HG03558 (cell line): ENCODE results near the gene TKT.
"Not testable (repeated sequence)": the region's sequence is repeated elsewhere in the genome, so short reads cannot be mapped to it uniquely, and the experiment has no call there.

ENCODE experiments used
- ATAC-seq: cut with Tn5 transposase; IDR thresholded peaks from one replicate; pipeline ENCODE4 v1.9.1; 2021; ENCODE audit warnings: moderate number of reproducible peaks; ENCODE audit not compliant: unreplicated experiment; ENCODE audit errors: extremely low read depth

The TKT gene, protein sequence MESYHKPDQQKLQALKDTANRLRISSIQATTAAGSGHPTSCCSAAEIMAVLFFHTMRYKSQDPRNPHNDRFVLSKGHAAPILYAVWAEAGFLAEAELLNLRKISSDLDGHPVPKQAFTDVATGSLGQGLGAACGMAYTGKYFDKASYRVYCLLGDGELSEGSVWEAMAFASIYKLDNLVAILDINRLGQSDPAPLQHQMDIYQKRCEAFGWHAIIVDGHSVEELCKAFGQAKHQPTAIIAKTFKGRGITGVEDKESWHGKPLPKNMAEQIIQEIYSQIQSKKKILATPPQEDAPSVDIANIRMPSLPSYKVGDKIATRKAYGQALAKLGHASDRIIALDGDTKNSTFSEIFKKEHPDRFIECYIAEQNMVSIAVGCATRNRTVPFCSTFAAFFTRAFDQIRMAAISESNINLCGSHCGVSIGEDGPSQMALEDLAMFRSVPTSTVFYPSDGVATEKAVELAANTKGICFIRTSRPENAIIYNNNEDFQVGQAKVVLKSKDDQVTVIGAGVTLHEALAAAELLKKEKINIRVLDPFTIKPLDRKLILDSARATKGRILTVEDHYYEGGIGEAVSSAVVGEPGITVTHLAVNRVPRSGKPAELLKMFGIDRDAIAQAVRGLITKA

DNA sequence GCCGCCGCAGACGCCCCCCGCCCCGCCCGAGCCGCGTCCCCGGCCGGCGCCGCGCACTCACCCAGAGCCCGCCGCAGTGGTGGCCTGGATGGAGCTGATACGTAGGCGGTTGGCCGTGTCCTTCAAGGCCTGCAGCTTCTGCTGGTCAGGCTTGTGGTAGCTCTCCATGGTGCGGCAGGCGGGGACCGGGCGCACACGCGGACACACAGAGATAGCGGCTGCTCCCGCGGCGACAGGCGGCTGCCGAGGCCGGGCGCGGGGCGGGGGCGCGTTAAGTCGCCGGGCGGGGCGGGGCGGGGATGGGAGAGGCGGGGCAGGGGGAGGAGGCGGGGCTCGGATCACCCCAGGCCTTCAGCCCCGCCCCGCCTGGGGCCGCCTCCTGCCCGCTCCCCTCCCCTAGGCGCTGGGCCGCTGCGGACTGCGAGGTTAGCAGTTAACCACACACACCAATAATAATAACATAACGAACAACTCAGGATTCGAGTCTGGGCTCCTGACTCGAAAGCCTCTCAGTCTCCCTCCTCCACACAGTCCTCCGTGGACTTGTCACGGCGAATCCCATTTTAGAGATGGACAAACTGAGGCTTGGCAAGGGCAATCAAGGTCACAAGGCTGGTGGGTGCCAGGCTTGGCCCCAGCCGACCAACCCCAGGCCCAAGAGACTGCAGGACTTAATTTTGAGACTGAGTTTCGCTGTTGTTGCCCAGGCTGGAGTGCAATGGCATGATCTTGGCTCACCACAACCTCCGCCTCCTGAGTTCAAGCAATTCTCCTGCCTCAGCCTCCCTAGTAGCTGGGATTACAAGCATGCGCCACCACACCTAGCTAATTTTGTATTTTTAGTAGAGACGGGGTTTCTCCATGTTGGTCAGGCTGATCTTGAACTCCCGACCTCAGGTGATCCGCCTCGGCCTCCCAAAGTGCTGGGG is at the start of gene TKT:
Gene TKT, minus strand, starts transcription at position 248 of the 929 bp plus-strand sequence. Its CDS starts 80 bp downstream, at position 168.
- peak; percentile 37 for ATAC-seq

DNA sequence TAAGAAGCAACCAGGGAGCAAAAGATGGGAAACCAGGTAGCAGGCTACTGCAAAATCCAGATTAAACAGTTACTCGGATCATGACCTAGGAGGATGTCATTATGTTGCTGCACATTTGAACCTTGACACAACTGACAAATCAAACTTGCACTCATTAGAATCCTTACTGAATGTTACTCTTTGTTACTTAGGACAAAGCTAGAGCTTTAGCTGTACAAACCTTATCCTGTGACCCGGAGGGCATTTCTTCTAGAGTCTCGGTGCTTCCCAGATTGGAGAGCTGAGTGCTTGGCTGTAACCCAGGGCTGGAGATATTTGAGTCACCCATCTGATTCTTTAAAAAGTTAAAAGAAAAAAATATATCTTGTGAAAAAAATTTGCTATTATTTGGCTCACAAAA is 48.1 kb upstream of the TKT start:
- ATAC-seq, result no peak

DNA sequence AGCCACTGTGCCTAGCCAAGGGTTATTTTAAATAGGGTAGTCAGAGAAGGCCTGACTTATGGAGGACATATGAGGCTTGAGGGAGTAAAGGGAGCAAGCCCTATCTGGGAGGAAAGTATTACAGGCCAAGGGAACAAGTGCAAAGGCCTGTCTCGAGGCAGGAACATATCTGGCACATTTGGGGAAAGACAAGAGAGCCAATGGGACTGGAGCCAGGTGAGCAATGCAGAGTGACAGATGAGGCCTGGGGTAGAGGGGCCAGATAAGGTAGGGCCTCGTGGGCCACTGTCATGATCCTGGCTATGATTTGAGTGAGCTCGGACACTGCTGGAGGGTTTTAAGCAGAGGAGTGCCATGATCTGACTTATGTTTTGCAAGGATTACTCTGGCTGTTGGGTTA is 47.7 kb upstream of the TKT start:
- no peak for ATAC-seq

DNA sequence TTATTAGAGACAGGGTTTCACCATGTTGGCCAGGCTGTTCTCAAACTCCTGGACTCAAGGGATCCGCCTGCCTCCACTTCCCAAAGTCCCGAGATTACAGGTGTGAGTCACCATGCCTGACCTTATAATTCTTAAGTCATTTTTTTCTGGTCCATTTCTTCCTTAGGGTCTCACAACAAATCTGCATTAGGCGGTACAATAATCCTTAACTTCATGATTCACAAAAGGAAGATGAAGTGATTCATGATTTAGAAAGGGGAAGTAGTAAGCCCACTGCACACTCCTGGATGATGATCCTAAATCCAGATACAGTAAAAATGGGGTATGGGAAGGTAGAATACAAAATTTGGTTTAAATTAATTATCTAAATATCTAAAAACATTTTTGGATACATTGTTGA is 45.0 kb upstream of the TKT start:
- no peak for ATAC-seq

DNA sequence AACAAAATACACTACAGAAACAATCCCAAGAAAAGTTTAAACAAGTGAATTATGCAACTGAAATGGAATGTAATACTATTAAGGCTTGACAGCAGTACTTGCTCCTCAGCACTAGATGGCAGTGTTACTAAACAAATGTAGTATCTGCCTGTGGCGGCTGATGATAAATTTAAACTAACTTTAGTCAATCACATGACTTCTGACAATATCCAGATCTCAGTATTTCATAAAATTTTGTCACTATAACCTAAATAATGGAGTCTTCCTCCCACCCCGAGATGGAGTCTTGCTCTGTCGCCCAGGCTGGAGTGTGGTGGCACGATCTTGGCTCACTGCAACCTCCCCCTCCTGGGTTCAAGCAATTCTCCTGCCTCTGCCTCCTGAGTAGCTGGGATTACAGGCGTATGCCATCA is 43.8 kb upstream of the TKT start:
- not testable (repeated sequence) for ATAC-seq

DNA sequence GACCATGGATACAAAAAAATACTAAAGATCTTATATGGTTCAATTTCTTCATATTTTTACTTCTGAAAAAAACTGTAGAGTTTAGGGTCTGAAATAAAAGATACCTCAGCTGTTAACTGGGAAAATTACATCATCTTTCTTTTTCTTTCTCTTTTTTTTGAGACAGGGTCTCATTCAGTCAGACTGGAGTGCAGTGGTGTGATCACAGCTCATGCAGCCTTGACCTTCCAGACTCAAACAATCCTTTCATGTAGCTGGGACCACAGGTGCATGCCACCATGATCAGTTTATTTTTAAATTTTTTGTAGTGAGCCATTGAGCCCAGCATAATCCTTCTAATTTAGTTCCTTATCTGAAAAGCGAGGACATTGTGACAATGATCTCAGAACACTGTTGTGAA is 39.6 kb upstream of the TKT start:
- no peak for ATAC-seq

DNA sequence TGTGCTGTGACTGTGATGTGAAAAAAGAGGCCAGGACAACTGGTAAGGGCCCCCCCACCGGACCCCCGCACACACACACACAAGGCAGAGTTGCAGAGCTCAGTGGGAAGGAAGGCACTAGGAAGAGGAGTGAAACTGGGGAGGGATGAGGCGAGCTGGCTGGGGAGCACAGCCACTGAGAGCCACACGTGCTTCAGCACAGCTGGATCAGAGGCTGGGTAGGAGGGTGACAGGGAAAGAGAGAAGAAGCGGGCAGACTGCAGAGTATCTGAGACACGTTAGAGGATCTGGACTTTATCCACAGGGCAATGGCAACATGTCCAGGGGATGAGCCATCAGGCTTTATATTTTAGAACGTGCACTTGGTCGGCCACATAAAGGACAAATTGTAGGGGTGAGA is 38.0 kb upstream of the TKT start:
- ATAC-seq, result no peak

DNA sequence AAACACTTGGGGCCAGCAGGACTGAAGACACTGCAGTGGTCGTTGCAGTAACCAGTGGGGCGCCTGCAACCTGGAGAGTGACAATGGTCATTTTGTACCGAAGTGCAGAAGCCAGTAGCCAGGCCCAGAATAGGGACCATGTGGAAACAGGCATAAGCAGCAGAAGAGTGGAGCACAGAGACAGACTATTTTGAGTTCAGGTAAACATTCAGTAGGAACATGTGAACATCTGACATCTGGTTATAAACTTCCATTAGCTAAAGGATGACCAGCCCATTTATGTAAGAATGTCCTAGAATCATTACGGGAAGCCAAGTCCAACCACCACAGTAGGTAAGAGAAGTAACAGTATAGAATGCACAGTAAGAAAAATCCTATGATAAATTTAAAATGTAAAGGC is 32.4 kb upstream of the TKT start:
- ATAC-seq, result no peak

DNA sequence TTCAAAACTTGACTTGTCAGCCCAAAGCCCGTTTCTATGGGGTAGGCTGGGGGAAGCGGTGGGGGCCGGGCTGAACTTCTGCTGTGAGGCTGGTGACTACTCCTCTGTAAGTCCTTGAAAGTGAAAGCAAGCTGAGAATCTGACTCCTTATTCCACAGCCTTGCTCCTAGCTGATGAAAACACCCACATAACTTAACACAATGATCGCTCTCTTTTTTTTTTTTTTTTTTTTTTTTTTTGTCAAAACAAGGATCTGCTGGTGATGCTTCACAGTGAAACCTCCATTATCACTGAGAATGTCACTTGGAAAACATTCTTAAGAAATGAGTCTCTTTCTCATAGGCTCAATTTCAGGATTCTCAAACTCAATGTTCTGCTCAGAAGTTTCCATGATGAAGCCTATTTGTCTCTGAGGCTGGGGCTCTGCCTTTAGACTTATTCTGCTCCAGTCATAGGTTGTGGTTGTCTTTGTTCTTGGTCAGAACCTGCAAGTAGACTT is 31.4 kb upstream of the TKT start:
- no peak for ATAC-seq

DNA sequence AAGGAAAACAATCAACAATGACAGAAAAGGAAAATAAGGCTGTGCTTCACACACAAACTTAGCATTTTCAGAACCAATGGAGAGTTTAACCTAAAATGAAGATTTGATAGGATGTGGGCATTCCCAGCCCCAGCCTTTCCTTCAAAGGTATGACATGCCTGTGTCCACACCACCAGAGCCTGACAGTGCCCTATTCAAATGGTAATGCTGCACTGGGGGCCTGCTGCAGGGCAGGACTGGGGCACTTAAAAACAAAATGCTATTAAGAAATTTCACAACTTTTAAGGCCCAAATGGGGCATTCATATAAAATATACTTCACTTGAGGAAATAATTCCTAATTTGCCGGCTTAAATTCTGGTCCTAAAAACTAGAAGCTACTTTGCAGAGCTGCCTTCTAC is 30.9 kb upstream of the TKT start:
- ATAC-seq, result no peak

DNA sequence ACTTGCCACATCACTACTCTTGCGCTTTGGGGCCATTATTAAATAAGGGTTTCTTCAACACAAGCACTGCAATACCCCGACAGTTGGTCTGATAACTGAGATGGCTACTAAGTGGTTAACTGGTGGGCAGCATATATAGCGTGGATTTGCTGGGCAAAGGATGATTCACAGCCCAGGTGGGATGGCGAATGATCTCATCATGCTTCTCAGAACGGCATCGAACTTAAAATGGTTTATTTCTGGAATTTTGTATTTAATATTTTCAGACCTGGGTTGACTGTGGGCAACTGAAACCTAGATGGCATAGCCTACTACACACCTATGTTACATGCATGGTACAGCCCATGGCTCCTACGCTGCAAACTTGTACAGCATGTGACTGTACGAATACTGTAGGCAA is 26.8 kb upstream of the TKT start:
- ATAC-seq, result no peak

DNA sequence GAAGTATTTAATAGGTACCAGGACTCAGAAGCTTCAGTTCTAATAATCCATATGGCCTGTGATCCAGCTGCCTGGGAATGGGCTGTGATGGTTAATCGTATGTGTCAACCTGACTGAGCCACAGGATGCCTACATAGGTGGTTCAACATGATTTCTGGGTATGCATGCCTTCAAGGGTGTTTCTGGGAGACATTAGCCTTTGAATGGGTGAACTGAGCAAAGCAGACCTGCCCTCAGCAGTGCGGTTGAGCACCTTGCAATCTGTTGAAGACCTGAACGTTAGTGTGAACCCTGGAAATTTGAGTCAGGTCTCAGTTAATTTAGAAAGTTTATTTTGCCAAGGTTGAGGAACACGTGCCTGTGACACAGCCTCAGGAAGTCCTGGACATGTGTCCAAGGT is 22.8 kb upstream of the TKT start:
- no peak for ATAC-seq

DNA sequence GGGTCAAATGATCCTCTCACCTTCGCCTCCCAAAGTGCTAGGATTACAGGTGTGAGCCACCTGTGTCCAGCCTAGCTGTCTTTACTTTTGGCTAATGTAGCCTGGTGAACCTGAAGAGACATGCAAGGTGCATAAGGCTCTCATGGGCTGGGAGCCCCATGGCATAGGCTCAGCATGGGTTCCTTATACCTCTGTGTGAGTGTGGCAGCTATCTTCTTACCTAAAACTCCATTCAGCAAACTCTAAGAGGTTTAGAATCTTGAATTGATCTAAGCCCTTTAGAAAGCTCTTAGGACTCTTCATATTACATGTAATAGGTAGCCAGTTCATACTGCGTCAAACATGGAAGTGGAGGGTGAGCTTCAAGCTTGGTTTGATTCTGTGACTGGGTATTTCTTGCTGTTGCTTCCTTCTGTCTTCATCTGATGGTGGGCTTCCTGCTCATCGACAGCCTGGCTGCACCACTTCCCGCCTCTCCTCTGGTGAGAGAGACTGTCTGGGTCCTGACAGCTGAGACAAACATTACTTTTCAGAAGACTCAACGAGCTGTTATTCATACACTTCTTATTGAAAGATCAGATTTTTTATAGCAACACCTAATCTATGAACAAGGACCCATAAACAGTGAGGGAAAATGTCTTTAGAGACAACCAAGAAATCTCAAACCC is 19.2 kb upstream of the TKT start:
- no peak for ATAC-seq

DNA sequence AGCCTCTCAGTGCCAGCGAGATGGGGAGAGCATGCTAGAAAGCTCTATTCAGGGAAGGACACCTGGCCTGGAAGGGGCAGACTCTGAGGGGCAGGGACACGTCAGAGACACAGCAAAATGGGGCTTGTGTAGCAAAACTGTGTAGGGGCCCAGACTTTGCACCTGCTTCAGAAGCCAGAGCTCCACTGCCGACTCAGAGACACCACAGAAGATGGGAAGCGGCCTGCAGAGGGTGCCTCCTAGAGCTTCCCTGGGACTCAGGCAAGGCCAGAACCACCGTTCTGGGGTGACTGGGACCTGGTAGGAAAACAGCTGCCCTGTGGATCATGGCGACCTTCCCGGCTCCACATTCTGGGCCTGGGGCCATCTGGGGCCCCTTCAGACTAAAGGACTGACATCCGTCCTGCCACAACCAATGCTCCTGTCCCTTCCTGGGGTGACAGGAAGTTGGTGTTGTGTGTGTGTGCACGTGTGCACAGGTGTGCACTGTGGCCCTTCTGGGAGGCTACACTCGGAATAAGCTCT is 17.4 kb upstream of the TKT start:
- no peak for ATAC-seq

DNA sequence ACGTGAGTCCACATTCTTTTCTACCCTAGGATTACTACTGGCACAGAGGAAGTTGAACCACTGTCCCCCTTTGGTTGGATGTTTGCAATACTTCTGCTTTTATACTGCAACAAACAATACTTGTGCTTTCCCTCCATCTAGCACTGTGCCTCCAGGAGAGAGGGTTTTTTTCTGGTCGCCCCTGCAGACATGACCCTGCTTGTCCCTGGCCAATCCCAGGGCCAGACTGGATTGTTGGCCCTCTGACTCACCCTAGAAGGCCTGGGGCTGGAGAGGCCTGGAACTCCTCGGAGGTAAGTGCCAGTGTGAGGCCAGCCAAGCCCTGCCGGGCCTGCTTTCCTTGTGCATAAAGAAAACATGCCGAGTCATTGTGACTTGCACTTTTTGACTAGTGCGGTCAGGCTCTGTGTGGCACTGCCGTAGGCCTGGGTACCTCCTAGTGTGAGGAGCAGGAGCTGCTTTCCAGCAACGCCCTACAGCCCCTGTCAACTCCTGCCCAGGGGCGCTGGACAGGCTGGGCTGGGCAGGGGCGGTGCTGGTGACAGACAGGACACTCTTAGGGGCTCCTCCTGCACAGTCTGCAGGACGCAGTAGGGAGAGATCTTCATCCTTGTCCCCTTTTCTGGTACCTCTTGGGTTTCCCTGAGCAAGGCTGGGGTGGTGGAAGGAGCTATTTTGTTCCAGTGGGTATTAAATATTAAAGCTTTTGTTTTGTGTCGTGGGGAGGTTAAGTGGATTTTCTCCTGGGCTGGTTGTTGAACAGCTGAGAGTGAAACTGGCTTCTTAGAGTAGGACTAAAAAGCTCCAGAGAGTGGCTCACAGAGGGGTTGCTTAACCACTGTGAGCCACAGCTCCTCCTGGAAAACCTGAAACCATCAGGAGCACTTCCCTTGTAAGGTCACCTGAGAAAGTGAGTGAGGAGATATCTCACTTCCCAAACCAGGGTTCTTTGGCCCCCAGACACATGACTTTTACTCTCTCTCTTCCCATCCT is 14.4 kb upstream of the TKT start:
- ATAC-seq, result peak; percentile 36

DNA sequence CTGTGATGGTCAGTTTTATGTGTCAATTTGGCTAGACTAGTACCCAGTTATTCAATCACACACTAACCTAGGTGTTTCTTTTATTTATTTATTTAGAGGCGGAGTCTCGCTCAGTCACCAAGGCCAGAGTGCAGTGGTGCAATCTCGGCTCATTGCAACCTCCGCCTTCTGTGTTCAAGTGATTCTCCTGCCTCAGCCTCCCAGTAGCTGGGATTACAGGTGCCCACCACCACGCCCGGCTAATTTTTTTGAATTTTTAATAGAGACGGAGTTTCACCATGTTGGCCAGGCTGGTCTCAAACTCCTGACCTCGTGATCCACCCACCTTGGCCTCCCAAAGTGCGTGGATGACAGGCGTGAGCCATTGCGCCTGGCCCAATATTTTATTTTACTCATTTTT is 13.4 kb upstream of the TKT start:
- not testable (repeated sequence) for ATAC-seq

DNA sequence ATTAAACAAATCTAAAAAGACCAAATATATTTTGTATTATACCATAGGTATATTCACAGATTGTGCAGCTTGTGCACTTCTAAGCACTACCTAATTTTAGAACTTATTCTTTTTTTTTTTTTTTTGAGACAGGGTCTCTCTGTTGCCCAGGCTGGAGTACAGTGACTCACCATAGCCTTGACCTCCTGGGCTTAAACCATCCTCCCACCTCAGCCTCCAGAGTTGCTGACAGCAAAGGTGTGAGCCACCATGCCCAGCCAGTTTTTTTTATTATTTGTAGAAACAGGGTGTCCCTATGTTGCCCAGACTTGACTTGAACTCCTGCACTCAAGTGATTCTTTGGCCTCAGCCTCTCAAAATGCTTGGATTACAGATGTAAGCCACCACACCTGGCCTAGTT is 11.9 kb upstream of the TKT start:
- no peak for ATAC-seq

DNA sequence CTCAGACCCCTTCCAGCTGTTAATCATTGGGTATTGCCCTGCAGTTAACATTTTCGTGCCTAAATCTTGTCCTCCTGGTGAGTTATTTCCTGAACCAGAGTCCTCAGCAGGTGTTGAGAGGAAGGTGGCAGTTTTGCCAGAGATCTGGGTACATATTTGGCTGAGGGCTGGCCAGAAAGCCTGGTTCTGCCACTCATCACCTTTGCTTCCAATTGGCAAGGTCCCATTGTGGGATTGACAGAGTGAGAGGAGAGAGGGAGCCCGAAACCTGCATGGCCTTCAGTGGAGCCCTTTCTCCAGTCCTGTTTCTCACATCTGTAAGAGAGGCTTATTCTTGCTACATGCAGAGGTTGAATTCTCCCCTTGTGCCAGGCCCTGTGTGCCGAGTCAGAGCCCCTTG is 8.9 kb upstream of the TKT start:
- ATAC-seq, result no peak

DNA sequence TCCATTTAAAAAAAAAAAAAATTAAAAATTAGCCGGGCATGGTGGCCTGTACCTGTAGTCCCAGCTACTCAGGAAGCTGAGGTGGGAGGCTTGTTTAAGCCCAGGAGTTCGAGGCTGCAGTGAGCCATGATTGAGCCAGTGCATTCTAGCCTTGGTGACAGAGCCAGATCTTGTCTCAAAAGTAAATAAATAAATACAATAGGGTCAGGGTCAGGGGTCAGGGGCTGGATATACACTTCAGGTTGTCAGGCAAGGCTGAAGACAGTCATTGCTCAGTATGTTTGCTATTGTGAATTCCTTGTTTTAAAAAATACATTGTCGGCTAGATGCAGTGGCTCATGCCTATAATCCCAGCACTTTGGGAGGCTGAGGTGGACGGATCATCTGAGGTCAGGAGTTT is 8.1 kb upstream of the TKT start:
- no peak for ATAC-seq
